Measurements from ENCODE around the gene DZIP1L. TPM values are rescaled to one million over a fixed set of nuclear protein-coding genes. Genes with fewer than 3 reads are reported as not detected.
A peak's percentile ranks its signal among the peaks of the same experiment; 100 is the strongest.

DZIP1L gene
- total RNA-seq, 4 donors from 2014 or later, result 12.7 to 23.0 (median 17.2) TPM

- no peaks in the 10 kb centered on the region for H3K27me3 ChIP-seq
- no peak overlapping the region for H3K4me3 ChIP-seq (replicated peaks in 1 of 3)
- intact Hi-C loops (cut with DNase I), result loop anchor here (2.0 kb wide), 1 partner anchor 50 kb away; no protein-coding TSS in a partner anchor
- H3K9me3 ChIP-seq, result no peaks in the 10 kb centered on the region
- 21 to 29% methylated on average over 6 to 8 of the region's 8 CpGs for WGBS, 2 donors
- TF ChIP-seq POLR2A (IDR thresholded peaks at IDR 0.05) (no peak), CTCF (IDR thresholded peaks at IDR 0.05) (peak in 5 of 6 experiments; percentile 63 to 86 (median 84))
- no peaks in the 10 kb centered on the region for H3K36me3 ChIP-seq
- H3K4me1 ChIP-seq, result peaks cover 16 to 19% of the 10 kb centered on the region in 2 donors
- no peak overlapping the region for H3K27ac ChIP-seq
- peak; percentile 77 to 81 for DNase-seq
These were observed 3.4 kb upstream of the DZIP1L start for GRCh38 chr3:138118612-138119422.

GRCh38 chr3:138114431-138114918 is 933 bp downstream of the DZIP1L start:
- H3K9me3 ChIP-seq, result no peaks in the 10 kb centered on the region
- peak overlapping the region; percentile 57 to 70 (median 70) for H3K4me3 ChIP-seq (replicated peaks in 1 of 3)
- TF ChIP-seq CTCF (IDR thresholded peaks at IDR 0.05) (no peak), POLR2A (IDR thresholded peaks at IDR 0.05) (no peak)
- H3K4me1 ChIP-seq, result peaks cover 25 to 32% of the 10 kb centered on the region in 2 donors
- intact Hi-C loops (cut with DNase I), result no loop called here
- peak in 1 of 2 donors; percentile 2 for DNase-seq
- 35 to 43% methylated on average over 9 of the region's 9 CpGs for WGBS, 2 donors
- H3K27me3 ChIP-seq, result no peaks in the 10 kb centered on the region
- H3K27ac ChIP-seq, result peak overlapping the region; percentile 38 to 85 (median 73)
- H3K36me3 ChIP-seq, result no peaks in the 10 kb centered on the region

DNA sequence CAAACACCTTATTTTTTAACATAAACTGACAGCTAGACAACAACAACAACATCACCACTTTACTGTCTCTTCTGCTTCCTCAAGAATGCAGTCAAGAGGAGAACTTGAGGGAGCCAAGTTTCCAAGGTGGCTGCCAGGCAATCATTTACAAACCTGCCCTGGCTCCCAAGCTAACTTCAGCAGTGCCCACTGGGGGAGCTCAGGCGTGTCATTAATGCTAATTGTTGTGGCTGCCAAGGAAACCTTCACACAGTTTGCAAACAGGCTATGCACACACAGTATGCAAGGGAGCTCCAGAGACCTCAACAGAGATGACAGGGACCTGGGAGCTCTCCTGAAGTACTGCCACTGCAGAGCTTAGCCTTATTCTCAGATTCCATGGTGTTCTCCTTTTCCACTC is 2.1 kb downstream of the DZIP1L start:
- no peak for TF ChIP-seq POLR2A (IDR thresholded peaks at IDR 0.05)
- no peak for TF ChIP-seq CTCF (IDR thresholded peaks at IDR 0.05)
- Histone ChIP-seq H3K4me3 (replicated peaks in 1 of 3) (no peak overlapping the region), H3K27me3 (no peaks in the 10 kb centered on the region), H3K36me3 (no peaks in the 10 kb centered on the region), H3K27ac (peak overlapping the region in 1 of 3 donors; percentile 20), H3K9me3 (no peaks in the 10 kb centered on the region), H3K4me1 (peaks cover 25 to 32% of the 10 kb centered on the region in 2 donors)
- peak; percentile 48 to 52 for DNase-seq
- WGBS, 2 donors, result 14 to 31% methylated on average over 1 of the region's 1 CpG
- intact Hi-C loops (cut with DNase I), result no loop called here

DNA sequence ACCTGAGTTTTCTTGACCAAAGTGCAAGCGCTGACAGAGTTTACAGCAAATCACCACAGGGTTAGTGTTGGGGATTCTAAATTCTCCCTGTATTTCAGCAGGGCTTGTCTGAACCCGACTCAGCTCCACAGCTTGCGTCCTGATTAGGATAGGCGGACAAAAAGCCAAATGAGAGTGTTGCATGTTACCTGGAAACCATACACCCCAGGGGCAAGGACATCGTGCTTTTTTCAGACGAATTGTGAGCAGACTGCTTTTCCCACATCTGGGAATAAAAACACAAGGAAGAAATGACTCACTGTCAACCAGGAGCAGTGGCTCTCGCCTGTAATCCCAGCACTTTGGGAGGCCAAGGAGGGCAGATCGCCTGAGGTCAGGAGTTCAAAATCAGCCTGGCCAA is 3.0 kb downstream of the DZIP1L start:
- Histone ChIP-seq H3K4me3 (replicated peaks in 1 of 3) (no peak overlapping the region), H3K27ac (no peak overlapping the region), H3K9me3 (no peaks in the 10 kb centered on the region), H3K36me3 (no peaks in the 10 kb centered on the region), H3K4me1 (peaks cover 25 to 32% of the 10 kb centered on the region in 2 donors), H3K27me3 (no peaks in the 10 kb centered on the region)
- 90 to 91% methylated on average over 8 of the region's 8 CpGs for WGBS, 2 donors
- intact Hi-C loops (cut with DNase I), result no loop called here
- no peak for DNase-seq
- no peak for TF ChIP-seq CTCF (IDR thresholded peaks at IDR 0.05)
- no peak for TF ChIP-seq POLR2A (IDR thresholded peaks at IDR 0.05)

GRCh38 chr3:138105598-138105997 is 9.8 kb downstream of the DZIP1L start:
- WGBS, 2 donors, result 95 to 96% methylated on average over 1 of the region's 1 CpG
- intact Hi-C loops (cut with DNase I), result no loop called here
- H3K36me3 ChIP-seq, result peaks cover 4 to 5% of the 10 kb centered on the region in 2 donors
- H3K4me3 ChIP-seq (replicated peaks in 1 of 3), result no peak overlapping the region
- H3K27ac ChIP-seq, result no peak overlapping the region
- H3K27me3 ChIP-seq, result no peaks in the 10 kb centered on the region
- DNase-seq, result no peak
- no peaks in the 10 kb centered on the region for H3K9me3 ChIP-seq
- no peaks in the 10 kb centered on the region for H3K4me1 ChIP-seq
- no peak for TF ChIP-seq POLR2A (IDR thresholded peaks at IDR 0.05)
- no peak for TF ChIP-seq CTCF (IDR thresholded peaks at IDR 0.05)
